ENCODE measurements around the gene BCKDHA. TPM values are rescaled to one million over a fixed set of nuclear protein-coding genes. Genes with fewer than 3 reads are reported as not detected.

Gene BCKDHA
- total RNA-seq, 1 donor from 2014 or later: 22.6 TPM

- Mint-ChIP-seq H3K36me3 (peaks cover 4% of the 10 kb centered on the region), H3K27me3 (ENCODE audit: low read depth) (no peaks in the 10 kb centered on the region), H3K4me1 (peaks cover 15% of the 10 kb centered on the region), H3K27ac (no peak overlapping the region), H3K4me3 (no peak overlapping the region), H3K9me3 (no peaks in the 10 kb centered on the region)
- DNase-seq (ENCODE audit: low spot score in 2 of 2, unreplicated experiment in 2 of 2): no peak
- no peak for TF ChIP-seq CTCF (IDR thresholded peaks at IDR 0.05; ENCODE audit: unreplicated experiment)
These were observed 26.1 kb upstream of the BCKDHA start for GRCh38 chr19:41371541-41371940.

- no peak for DNase-seq (ENCODE audit: low spot score in 2 of 2, unreplicated experiment in 2 of 2)
- Mint-ChIP-seq H3K27me3 (ENCODE audit: low read depth) (no peaks in the 10 kb centered on the region), H3K27ac (peak overlapping the region; percentile 60), H3K4me3 (no peak overlapping the region), H3K4me1 (peaks cover 20% of the 10 kb centered on the region), H3K9me3 (no peaks in the 10 kb centered on the region), H3K36me3 (peaks cover 4% of the 10 kb centered on the region)
- TF ChIP-seq CTCF (IDR thresholded peaks at IDR 0.05; ENCODE audit: unreplicated experiment): no peak
These were observed 25.1 kb upstream of the BCKDHA start for GRCh38 chr19:41372501-41372900.

GRCh38 chr19:41373993-41374392 lies 23.6 kb upstream of the BCKDHA start:
- DNase-seq (ENCODE audit: low spot score in 2 of 2, unreplicated experiment in 2 of 2): peak in 1 of 2 experiments; percentile 70

GRCh38 chr19:41376241-41376997 lies 21.2 kb upstream of the BCKDHA start, which contains the start of gene TMEM91:
TSS of gene TMEM91 (plus strand) at chr19:41376533. CDS start at chr19:41378310, 1,777 bp downstream.
- H3K27me3 Mint-ChIP-seq (ENCODE audit: low read depth): no peaks in the 10 kb centered on the region
- H3K4me3 Mint-ChIP-seq: peak within 1 kb of the TSS; percentile 70
- peak in 1 of 2 experiments; percentile 72 for DNase-seq (ENCODE audit: low spot score in 2 of 2, unreplicated experiment in 2 of 2)
- no peaks in the 10 kb centered on the region for H3K9me3 Mint-ChIP-seq
- peak within 1 kb of the TSS; percentile 23 for H3K27ac Mint-ChIP-seq
- no peak for TF ChIP-seq CTCF (IDR thresholded peaks at IDR 0.05; ENCODE audit: unreplicated experiment)
- H3K36me3 Mint-ChIP-seq: peaks cover 4% of the 10 kb centered on the region
- H3K4me1 Mint-ChIP-seq: peaks cover 15% of the 10 kb centered on the region

More at GRCh38 chr19:41373993-41374392, 23.6 kb upstream of the BCKDHA start:
- Mint-ChIP-seq H3K27me3 (ENCODE audit: low read depth) (no peaks in the 10 kb centered on the region), H3K9me3 (no peaks in the 10 kb centered on the region), H3K4me1 (peaks cover 15% of the 10 kb centered on the region), H3K4me3 (peak overlapping the region; percentile 36), H3K36me3 (peaks cover 6% of the 10 kb centered on the region), H3K27ac (peak overlapping the region; percentile 87)
- TF ChIP-seq CTCF (IDR thresholded peaks at IDR 0.05; ENCODE audit: unreplicated experiment): no peak

GRCh38 chr19:41376998-41377365 lies 20.6 kb upstream of the BCKDHA start:
- Mint-ChIP-seq H3K9me3 (no peaks in the 10 kb centered on the region), H3K27me3 (ENCODE audit: low read depth) (no peaks in the 10 kb centered on the region), H3K27ac (peak overlapping the region; percentile 23), H3K4me3 (peak overlapping the region; percentile 70), H3K4me1 (peaks cover 15% of the 10 kb centered on the region), H3K36me3 (peaks cover 2% of the 10 kb centered on the region)
- DNase-seq (ENCODE audit: low spot score in 2 of 2, unreplicated experiment in 2 of 2): no peak
- TF ChIP-seq CTCF (IDR thresholded peaks at IDR 0.05; ENCODE audit: unreplicated experiment): no peak

All from mesothelial cell of epicardium (in vitro differentiated cells).